Panc1 (cell line): ENCODE data around the gene ANKRD10. TPM values are rescaled to one million over a fixed set of nuclear protein-coding genes. Genes with fewer than 3 reads are reported as not detected.

Source experiments
- ATAC-seq: fragments of 200-7000 bp; cut with Tn5 transposase; 2 replicates; pipeline ENCODE4 v1.9.1; 2020; ENCODE audit warnings: mild to moderate bottlenecking, moderate library complexity
- BruUV-seq: library from RNA; stranded (reverse); fragments of 400-500 nt; replicated peaks from 2 replicates; lab custom pipeline; 2021; lab: Mats Ljungman, UMichigan
- CTCF ChIA-PET: fragments of 300-600 bp; sonication (Branson Sonifier 250); formaldehyde crosslinking; loops from one replicate; lab custom pipeline; 2022; ENCODE audit warnings: antibody characterized with exemption; lab: Charles Lee
- POLR2A ChIA-PET: fragments of 300-600 bp; sonication (Branson Sonifier 250); formaldehyde crosslinking; loops from one replicate; lab custom pipeline; 2022; ENCODE audit warnings: antibody characterized with exemption; lab: Charles Lee
- DNase-seq: peaks from one replicate; pipeline ENCODE4 v3.0.0-alpha.2; 2010; ENCODE audit warnings: low read depth, low spot score
- H3K27ac ChIP-seq: 2 replicates; pipeline ENCODE4 v1.5.1; 2011; ENCODE audit warnings: mild to moderate bottlenecking, low read length, inconsistent platforms
- H3K27me3 ChIP-seq: fragments of 200-500 bp; sonication (Bioruptor generic); 2 replicates; pipeline ENCODE4 v1.6.0; 2014; ENCODE audit warnings: low read length, inconsistent platforms; ENCODE audit not compliant: control insufficient read depth, insufficient read depth
- H3K36me3 ChIP-seq: fragments of 200-500 bp; sonication (Bioruptor generic); 2 replicates; pipeline ENCODE4 v1.5.1; 2014; ENCODE audit warnings: inconsistent platforms, mild to moderate bottlenecking, low read length, moderate library complexity; ENCODE audit not compliant: control insufficient read depth, insufficient read depth
- H3K4me1 ChIP-seq: 2 replicates; pipeline ENCODE4 v1.5.1; 2011; ENCODE audit warnings: inconsistent platforms, mild to moderate bottlenecking, low read length, moderate library complexity; ENCODE audit not compliant: control insufficient read depth, insufficient read depth
- H3K4me3 ChIP-seq, 2 experiments: 2 replicates each; pipeline ENCODE4 v1.5.1; 2011 to 2012; ENCODE audit warnings: low read depth in 2 of 2, low read length in 2 of 2, mild to moderate bottlenecking in 2 of 2, inconsistent platforms in 1 of 2, moderate library complexity in 1 of 2
- H3K9me3 ChIP-seq: fragments of 200-500 bp; sonication (Bioruptor generic); 2 replicates; pipeline ENCODE4 v1.5.1; 2014; ENCODE audit warnings: low read depth, mild to moderate bottlenecking, inconsistent platforms, low read length, moderate library complexity; ENCODE audit not compliant: control insufficient read depth, insufficient read depth
- CTCF ChIP-seq: fragments of 450-650 bp; IDR thresholded peaks from 2 replicates; pipeline ENCODE4 v1.5.1; 2017; ENCODE audit warnings: mild to moderate bottlenecking
- POLR2AphosphoS5 ChIP-seq: IDR thresholded peaks from 2 replicates; pipeline ENCODE4 v1.6.1; 2012; ENCODE audit warnings: mild to moderate bottlenecking, low read depth, low read length, moderate library complexity
- REST ChIP-seq, 2 experiments: IDR thresholded peaks; 2 replicates each; pipeline ENCODE4 v1.6.1; 2011 to 2012; ENCODE audit warnings: low read depth in 2 of 2, control low read depth in 1 of 2, low read length in 1 of 2, mild to moderate bottlenecking in 1 of 2, moderate library complexity in 1 of 2; ENCODE audit not compliant: insufficient read depth in 1 of 2
- SIN3A ChIP-seq: IDR thresholded peaks from 2 replicates; pipeline ENCODE4 v1.6.1; 2012; ENCODE audit warnings: low read depth, mild to moderate bottlenecking, low read length, moderate library complexity, borderline replicate concordance; ENCODE audit not compliant: insufficient read depth
- TCF7L2 ChIP-seq: IDR thresholded peaks from 2 replicates; pipeline ENCODE4 v1.6.1; 2011; ENCODE audit warnings: mild to moderate bottlenecking, low read depth, low read length, inconsistent platforms
- in situ Hi-C: cut with HindIII; loops from 2 replicates; pipeline ENCODE4 v1.10.0; 2016; ENCODE audit warnings: low sequenced_read_pairs, low pct_unique_long_range_greater_than_20kb
- intact Hi-C: fragments of 100-400 bp; cut with micrococcal nuclease; formaldehyde crosslinking; loops from one replicate; pipeline ENCODE4 v1.10.0; 2022; ENCODE audit not compliant: unreplicated experiment
- total RNA-seq: library from RNA; stranded (reverse); gene quantifications from one replicate; pipeline ENCODE4 v1.2.1, GENCODE V29; 2021; ENCODE audit not compliant: unreplicated experiment

Gene ANKRD10
- total RNA-seq, 1 experiment from 2014 or later: 76.8 TPM

GRCh38 chr13:110885966-110886869 lies 28.7 kb downstream of the ANKRD10 start:
- no peaks in the 10 kb centered on the region; the same call in 1 of the 2 replicates for H3K36me3 ChIP-seq
- ChIA-PET CTCF (no interaction called here), POLR2A (no interaction called here)
- intact Hi-C loops (no loop called here), in situ Hi-C loops (no loop called here)
- no peak overlapping the region for H3K27ac ChIP-seq
- ATAC-seq (peak; percentile 82), DNase-seq (no peak)
- no peaks in the 10 kb centered on the region for H3K4me1 ChIP-seq
- H3K9me3 ChIP-seq: no peaks in the 10 kb centered on the region
- no peak overlapping the region for H3K4me3 ChIP-seq
- no TSS peak for BruUV-seq
- H3K27me3 ChIP-seq: no peaks in the 10 kb centered on the region
- TF ChIP-seq POLR2AphosphoS5 (0 out of 2 replicates have a peak, but pooled peaks have one; percentile 18), CTCF (no peak), SIN3A (no peak), TCF7L2 (no peak)

GRCh38 chr13:110885516-110885915 lies 29.4 kb downstream of the ANKRD10 start:
- POLR2A ChIA-PET: no interaction called here
- ATAC-seq (no peak), DNase-seq (no peak)
- intact Hi-C loops (no loop called here), in situ Hi-C loops (no loop called here)
- no peak for TF ChIP-seq TCF7L2
- no peak for TF ChIP-seq REST (IDR thresholded peaks at IDR 0.05; ENCODE audit: insufficient read depth in 1 of 2, low read depth in 2 of 2, low read length in 1 of 2)
- TF ChIP-seq POLR2AphosphoS5: no peak
- TF ChIP-seq CTCF: no peak
- TF ChIP-seq SIN3A: no peak
- Histone ChIP-seq H3K4me3 (no peak overlapping the region), H3K27ac (no peak overlapping the region), H3K9me3 (no peaks in the 10 kb centered on the region), H3K27me3 (no peaks in the 10 kb centered on the region), H3K36me3 (no peaks in the 10 kb centered on the region; the same call in 1 of the 2 replicates), H3K4me1 (no peaks in the 10 kb centered on the region)
- CTCF ChIA-PET: no interaction called here
- BruUV-seq: no TSS peak
